Body of pancreas (tissue), 4 donors: ENCODE data around the gene BARHL1.

Source experiments
- POLR2A ChIP-seq, 3 donors: fragments of 450-650 bp; IDR thresholded peaks; one replicate each; pipeline ENCODE4 v1.6.1; 2016; ENCODE audit warnings: antibody characterized with exemption in 3 of 3, mild to moderate bottlenecking in 2 of 3
- TF ChIP-seq, protein P1 (sequence below), 7 experiments: fragments of 450-650 bp in 4 of 7; fragments of 200-600 bp in 3 of 7; sonication (generic) in 3 of 7; IDR thresholded peaks; one replicate each; pipeline ENCODE4 v1.5.1; 2016 to 2019; ENCODE audit warnings: antibody characterized with exemption in 7 of 7

DNA sequence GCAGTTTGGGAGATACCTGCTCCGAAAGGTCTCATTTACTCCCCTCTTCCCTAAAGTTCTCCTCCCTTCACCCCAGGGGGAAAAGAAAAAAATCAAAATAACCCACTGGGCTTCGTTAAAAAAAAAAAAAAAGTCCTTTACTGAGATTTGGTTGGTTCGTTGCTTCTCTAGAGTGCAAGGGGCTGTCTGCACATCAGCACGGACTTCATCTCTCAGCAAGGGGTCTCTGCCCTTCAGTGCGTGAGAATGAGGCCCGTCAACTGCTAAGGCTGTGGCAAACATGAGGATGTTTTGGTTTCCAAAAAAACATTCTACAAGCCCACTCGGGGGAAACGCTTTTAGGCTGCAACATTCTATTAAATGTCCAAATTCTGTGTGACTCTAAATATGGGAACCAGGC, 10.0 kb downstream of the BARHL1 start:
- TF ChIP-seq, protein P1, sequence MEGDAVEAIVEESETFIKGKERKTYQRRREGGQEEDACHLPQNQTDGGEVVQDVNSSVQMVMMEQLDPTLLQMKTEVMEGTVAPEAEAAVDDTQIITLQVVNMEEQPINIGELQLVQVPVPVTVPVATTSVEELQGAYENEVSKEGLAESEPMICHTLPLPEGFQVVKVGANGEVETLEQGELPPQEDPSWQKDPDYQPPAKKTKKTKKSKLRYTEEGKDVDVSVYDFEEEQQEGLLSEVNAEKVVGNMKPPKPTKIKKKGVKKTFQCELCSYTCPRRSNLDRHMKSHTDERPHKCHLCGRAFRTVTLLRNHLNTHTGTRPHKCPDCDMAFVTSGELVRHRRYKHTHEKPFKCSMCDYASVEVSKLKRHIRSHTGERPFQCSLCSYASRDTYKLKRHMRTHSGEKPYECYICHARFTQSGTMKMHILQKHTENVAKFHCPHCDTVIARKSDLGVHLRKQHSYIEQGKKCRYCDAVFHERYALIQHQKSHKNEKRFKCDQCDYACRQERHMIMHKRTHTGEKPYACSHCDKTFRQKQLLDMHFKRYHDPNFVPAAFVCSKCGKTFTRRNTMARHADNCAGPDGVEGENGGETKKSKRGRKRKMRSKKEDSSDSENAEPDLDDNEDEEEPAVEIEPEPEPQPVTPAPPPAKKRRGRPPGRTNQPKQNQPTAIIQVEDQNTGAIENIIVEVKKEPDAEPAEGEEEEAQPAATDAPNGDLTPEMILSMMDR (IDR thresholded peaks at IDR 0.05): no peak
- TF ChIP-seq POLR2A (IDR thresholded peaks at IDR 0.05): no peak
